ENCODE measurements around the gene POLRMT. TPM values are rescaled to one million over a fixed set of nuclear protein-coding genes. Genes with fewer than 3 reads are reported as not detected.
"Not testable (repeated sequence)": the region's sequence is repeated elsewhere in the genome, so short reads cannot be mapped to it uniquely, and the experiment has no call there.

POLRMT gene
- total RNA-seq, 1 donor from 2014 or later: 37.9 TPM

DNA sequence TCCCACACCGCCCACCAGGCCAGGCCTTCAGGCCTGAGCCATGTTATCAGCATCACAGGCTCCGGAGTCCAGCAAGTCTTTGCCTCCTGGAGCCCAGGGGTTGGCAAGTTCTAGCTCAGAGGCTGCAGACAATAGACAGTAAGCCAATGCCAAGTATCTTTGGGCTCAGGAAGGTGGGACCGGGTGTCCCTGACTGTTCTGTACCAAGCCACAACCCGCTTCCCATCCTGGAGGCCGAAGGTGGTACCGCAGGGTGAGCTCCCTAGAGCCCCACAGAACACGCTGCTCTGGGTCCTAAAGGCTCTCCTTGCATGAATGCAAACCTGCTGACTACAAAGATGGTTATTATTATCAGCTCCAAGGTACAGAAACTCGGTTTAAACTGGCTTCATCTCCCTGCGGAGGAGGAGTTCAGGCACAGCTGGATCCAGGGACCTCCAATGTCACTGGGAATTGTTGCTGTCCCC, 37.3 kb upstream of the POLRMT start:
- no peak for DNase-seq (ENCODE audit: low read depth)
- no peak overlapping the region for H3K4me3 ChIP-seq (ENCODE audit: low read depth, low read length)
- TF ChIP-seq, protein P1, sequence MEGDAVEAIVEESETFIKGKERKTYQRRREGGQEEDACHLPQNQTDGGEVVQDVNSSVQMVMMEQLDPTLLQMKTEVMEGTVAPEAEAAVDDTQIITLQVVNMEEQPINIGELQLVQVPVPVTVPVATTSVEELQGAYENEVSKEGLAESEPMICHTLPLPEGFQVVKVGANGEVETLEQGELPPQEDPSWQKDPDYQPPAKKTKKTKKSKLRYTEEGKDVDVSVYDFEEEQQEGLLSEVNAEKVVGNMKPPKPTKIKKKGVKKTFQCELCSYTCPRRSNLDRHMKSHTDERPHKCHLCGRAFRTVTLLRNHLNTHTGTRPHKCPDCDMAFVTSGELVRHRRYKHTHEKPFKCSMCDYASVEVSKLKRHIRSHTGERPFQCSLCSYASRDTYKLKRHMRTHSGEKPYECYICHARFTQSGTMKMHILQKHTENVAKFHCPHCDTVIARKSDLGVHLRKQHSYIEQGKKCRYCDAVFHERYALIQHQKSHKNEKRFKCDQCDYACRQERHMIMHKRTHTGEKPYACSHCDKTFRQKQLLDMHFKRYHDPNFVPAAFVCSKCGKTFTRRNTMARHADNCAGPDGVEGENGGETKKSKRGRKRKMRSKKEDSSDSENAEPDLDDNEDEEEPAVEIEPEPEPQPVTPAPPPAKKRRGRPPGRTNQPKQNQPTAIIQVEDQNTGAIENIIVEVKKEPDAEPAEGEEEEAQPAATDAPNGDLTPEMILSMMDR (conservative IDR thresholded peaks at IDR 0.05; ENCODE audit: low read depth, low read length): peak; percentile 8

DNA sequence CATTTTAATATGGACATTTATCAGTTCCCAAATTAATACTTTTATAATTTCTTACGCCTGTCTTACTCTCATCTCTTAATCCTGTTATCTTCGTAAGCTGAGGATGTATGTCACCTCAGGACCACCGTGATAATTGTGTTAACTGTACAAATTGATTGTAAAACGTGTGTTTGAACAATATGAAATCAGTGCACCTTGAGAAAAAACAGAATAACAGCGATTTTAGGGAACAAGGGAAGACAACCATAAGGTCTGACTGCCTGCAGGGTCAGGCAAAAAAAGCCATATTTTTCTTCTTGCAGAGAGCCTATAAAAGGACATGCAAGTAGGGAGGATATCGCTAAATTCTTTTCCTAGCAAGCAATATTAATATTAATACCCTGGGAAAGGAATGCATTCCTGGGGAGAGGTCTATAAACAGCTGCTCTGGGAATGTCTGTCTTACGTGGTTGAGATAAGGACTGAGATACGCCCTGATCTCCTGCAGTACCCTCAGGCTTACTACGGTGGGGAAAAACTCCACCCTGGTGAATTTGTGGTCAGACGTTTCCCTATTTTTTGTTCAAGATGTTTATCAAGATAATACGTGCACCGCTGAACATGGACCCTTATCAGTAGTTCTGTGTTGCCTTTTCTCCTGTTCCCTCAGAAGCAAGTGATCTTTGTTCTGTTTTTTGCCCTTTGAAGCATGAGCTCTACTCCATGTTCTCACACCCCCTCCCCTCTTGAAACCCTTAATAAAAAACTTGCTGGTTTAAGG, 35.5 kb upstream of the POLRMT start:
- not testable (repeated sequence) for H3K4me3 ChIP-seq (ENCODE audit: low read depth, low read length); DNase-seq (ENCODE audit: low read depth)

DNA sequence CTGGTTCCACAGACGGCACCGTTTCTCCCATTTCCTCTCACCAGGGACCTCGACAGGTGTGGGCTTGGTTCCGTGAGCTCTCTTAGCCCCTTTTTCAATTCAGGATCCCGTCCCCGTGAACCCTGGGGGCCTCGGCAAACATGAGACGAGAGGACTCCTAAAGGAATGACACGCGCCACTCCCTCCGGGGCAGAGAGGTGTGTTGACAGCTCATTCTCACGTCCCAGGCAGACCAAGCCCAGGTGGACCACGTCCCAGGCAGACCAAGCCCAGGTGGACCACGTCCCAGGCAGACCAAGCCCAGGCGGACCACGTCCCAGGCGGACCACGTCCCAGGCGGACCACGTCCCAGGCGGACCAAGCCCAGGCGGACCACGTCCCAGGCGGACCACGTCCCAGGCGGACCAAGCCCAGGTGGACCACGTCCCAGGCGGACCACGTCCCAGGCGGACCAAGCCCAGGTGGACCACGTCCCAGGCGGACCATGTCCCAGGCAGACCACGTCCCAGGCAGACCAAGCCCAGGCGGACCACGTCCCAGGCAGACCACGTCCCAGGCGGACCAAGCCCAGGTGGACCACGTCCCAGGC, 33.7 kb upstream of the POLRMT start:
- not testable (repeated sequence) for H3K4me3 ChIP-seq (ENCODE audit: low read depth, low read length); DNase-seq (ENCODE audit: low read depth)

DNA sequence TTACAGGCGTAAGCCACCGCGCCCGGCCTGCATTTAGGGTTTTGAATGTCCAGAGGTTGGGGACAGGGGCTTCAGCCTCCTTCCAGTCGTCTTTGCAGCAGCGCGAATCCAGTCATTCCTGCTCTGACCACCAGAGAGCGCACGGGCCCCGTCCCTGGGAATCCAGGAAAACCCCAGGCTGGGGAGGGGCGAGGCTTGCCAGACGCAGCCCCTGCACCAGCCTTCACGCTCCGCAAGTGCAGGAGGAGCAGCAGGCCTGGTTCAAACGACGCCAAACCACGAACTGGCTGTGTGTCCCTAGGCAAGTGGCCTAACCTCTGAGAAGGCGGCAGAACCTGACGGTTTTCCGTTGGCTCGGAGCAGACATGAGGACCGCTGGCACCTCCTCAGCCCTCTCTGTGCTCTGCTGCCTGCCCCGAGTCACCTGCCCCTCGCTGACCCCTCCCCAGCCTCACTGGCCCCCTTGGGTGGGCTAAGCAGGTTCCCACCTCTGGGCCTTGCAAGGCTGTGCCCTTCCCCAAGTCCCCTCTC, 31.6 kb upstream of the POLRMT start:
- DNase-seq (ENCODE audit: low read depth): no peak
- TF ChIP-seq, protein P1 (conservative IDR thresholded peaks at IDR 0.05; ENCODE audit: low read depth, low read length): peak; percentile 88
- H3K4me3 ChIP-seq (ENCODE audit: low read depth, low read length): peak overlapping the region; percentile 23

DNA sequence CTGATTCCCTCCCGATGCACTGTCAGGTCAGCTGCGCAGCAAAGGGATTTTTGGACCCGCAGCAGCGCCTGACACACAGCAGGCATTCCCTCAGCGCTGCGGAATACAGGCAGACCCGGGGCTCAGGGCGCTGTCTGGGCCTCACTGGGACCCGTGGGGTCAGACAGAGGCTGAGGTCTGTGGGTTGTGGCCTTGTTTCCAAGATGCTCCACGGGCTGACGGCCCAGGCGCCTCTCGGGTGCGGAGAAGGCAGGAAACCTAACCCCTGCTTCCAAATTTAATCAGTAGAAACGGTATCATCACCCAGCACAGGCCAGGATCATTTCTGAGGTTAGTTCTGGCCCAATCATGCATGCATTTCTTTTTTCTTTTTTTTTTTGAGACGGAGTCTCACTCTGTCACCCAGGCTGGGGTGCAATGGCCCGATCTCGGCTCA, 30.4 kb upstream of the POLRMT start:
- peak overlapping the region; percentile 93 for H3K4me3 ChIP-seq (ENCODE audit: low read depth, low read length)
- TF ChIP-seq, protein P1 (conservative IDR thresholded peaks at IDR 0.05; ENCODE audit: low read depth, low read length): no peak
- DNase-seq (ENCODE audit: low read depth): no peak

DNA sequence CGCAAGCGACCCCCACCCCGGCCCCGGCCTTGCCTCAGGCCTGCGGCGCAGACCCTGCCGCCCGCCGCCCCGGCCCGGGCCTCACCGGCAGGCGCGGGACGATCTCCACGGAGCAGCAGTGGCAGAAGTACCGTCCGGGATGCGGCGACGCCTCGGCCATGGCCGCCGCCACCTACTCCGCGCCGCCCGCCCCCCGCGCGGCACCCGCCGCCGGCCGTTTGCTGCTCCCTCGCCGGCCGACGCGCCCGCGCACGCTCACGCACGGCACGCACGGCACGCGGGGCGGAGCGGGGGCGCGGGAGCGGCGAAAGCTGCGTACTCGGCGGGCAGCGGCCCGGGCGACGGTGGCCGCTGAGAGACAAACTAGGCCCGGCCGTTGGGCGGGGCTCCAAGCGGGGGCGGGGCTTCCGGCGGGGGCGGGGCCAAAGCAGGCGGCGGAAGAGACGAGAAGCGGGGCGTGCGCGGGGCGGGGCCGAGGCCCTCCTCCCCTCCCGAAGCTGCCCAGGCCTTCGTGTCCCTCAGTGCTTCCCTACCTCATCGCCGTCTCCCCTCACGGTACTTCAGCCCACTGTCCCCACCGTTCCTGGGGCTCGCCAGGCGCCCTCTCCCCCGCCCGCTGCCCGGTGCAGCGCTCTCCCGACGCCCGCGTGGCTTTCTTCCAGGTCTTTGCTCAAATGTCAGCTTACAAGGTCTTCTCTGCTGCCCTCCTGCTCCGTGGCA, 29.8 kb upstream of the POLRMT start, which contains the start of gene RNF126:
RNF126 (minus strand) TSS at position 253 of the 720 bp plus-strand sequence; CDS start at position 160, 93 bp downstream.
- DNase-seq (ENCODE audit: low read depth): no peak
- peak within 1 kb of the TSS; percentile 93 for H3K4me3 ChIP-seq (ENCODE audit: low read depth, low read length)
- TF ChIP-seq, protein P1 (conservative IDR thresholded peaks at IDR 0.05; ENCODE audit: low read depth, low read length): no peak

DNA sequence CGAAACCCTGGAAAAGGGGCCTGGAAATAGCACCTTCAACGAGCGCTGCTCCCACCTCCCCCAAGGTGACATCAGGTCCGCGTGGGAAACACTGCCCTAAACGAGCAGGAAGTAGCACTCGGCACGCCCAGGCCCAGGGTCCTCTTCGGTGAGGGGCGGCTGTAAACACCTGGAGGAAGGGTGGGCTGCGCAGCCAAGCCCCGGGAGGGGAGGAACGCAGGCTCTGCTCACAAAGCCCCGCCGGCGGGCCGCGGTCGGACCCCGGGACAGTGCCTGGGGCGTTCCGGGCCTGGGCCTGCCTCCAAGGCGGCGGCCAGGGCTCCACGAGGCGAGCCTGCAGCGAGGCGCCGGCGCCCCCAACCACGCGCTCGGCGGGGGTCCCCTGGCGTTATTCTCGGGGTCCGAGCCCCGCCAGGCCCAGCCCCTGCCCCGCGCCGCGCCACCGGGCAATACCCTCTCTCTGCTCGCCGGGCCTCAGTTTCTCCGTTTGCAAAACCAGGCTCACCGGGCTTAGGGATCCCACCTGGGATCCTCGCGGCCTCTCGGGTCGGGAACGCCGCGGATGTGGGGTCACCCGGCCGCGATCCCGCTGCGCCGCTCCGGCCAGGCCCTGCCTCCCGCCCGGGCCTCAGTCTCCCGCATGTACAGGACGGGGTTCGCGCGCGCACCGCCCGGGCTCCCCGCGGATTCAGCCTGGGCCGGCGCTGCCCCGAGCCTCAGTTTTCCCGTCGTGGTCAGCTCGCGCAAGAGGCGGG, 29.0 kb upstream of the POLRMT start:
- DNase-seq (ENCODE audit: low read depth): no peak
- TF ChIP-seq, protein P1 (conservative IDR thresholded peaks at IDR 0.05; ENCODE audit: low read depth, low read length): no peak
- H3K4me3 ChIP-seq (ENCODE audit: low read depth, low read length): peak overlapping the region; percentile 93
